GM20000 (cell line): Measurements from ENCODE around the gene HYAL2.

ENCODE experiments used
- DNase-seq: peaks from one replicate; pipeline ENCODE4 v3.0.0; 2012; ENCODE audit warnings: low spot score
- TF ChIP-seq, protein P1 (sequence below): IDR thresholded peaks from 2 replicates; pipeline ENCODE4 v1.5.1; 2012; ENCODE audit warnings: mild to moderate bottlenecking, control low read depth; ENCODE audit errors: extremely low read depth, missing control alignments

Gene HYAL2

DNA sequence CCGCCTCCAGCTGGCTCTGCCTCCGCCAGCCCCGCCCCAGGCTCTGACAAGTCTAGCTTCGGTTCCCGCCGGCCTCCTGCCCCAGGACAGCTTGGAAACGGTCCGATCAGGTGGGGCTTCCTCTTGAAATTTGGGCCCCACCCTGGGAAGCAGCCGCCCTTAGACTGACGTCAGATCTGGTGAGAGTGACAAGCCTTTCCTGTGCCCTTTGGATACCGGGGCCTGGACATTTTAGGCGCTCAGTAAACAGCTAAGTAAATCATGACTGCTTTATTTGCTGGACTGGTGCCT is 23.0 kb downstream of the HYAL2 start:
- TF ChIP-seq, protein P1, sequence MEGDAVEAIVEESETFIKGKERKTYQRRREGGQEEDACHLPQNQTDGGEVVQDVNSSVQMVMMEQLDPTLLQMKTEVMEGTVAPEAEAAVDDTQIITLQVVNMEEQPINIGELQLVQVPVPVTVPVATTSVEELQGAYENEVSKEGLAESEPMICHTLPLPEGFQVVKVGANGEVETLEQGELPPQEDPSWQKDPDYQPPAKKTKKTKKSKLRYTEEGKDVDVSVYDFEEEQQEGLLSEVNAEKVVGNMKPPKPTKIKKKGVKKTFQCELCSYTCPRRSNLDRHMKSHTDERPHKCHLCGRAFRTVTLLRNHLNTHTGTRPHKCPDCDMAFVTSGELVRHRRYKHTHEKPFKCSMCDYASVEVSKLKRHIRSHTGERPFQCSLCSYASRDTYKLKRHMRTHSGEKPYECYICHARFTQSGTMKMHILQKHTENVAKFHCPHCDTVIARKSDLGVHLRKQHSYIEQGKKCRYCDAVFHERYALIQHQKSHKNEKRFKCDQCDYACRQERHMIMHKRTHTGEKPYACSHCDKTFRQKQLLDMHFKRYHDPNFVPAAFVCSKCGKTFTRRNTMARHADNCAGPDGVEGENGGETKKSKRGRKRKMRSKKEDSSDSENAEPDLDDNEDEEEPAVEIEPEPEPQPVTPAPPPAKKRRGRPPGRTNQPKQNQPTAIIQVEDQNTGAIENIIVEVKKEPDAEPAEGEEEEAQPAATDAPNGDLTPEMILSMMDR: no peak
- no peak for DNase-seq

DNA sequence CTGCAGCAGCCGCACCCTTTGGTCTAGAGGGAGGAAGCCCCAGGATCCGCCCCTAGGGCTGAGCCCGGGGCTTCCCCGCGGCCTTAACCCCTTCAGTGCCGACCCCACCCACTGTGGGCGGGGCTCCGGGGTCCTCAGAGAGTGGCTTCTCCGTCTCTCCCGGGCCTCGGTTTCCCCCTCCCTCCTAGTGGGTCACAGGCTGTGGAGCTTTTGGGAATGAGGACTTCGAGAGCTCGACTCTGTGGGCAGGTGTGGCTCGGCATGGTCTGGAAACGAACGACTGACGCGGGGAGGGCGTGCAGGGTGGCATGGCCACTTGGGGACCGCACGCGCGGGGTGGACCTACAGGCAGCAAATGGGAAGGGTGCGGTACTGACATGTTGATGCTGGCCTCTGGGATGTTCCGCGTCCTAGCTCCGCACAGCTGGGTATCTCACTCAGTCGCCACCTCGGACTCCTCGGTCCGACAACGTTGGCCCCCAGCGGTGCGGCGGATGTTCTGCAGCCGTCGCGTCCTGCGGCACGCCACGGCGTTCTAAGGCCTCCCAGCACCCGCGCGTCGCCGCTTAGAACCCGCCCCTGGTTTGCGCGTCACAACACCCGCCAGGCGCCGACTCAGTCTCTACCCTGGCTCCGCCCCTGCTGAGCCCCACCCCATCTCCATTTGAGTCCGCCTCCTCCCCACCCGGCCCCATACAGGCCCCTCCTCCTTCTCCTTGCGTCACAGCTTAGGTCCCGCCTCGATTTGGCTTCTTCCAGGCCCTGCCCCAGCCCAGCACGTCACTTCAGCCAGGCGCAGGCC is 23.5 kb downstream of the HYAL2 start, which contains the start of the genes HYAL3 and NAA80:
Gene HYAL3, minus strand, starts transcription at position 570 of the 802 bp plus-strand sequence. CDS start 3,803 bp downstream, outside the sequence.
Gene NAA80, minus strand, starts transcription at position 570 of the 802 bp plus-strand sequence. CDS start 1,942 bp downstream, outside the sequence.
- peak; percentile 98 for DNase-seq
- TF ChIP-seq, protein P1: no peak

DNA sequence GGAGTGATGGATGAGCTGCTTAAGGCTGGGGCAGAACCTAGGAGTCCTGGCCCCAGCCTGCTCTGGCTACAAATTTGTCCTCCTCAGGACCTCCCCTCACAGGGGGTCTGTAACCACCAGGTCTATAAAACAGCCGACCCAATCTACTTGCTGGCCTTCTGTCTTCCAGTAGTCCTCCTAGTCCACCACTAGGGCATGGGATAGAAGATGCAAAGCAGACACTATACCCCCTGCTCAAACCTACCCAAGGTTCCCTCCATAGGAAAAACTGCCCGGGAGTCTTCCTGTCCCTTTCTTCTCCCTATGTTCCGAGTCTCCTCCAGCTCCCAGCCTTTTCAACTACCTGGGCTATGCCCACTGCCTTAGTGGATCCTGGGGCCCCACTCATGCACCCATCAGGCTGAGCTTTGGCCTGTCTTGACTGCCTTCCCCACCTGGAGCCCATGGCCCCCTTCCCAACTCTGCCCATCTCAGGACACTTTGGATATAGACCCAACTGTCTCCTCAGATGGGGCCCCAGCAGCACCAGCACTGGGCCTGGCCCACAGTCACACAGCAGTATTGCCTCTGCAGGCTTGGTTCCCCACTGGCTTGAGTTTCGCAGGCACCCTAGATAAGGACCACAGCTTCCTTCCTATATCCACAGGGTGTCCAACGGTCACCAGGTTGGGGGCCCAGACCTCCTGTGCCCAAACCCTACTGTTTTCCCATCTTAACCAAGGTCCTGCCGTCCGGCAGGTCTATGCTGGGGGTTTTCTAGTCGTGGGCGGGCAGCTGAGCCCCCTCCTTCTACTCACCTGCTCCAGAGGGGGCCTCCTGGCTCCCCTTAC is 24.4 kb downstream of the HYAL2 start:
- no peak for DNase-seq
- TF ChIP-seq, protein P1: no peak

DNA sequence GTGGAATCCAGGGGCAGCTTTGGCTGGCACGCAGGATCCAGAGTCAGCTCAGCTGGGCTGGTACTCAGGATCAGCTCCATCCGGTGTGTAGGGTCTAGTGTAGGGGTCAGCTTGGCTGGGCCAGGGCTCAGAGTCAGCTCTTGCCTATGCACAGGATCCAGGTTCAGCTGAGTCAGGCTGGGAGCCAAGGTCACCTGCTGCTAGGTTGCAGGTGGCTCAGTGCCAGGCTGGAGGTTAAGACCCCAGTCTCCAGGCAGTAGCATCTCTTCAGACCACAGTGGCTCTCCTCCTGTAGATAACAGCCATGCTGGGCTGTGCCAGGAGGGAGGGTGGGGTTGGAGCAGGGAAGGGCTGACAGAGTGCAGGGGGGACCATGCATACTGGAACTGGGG is 25.2 kb downstream of the HYAL2 start:
- DNase-seq: no peak
- TF ChIP-seq, protein P1: no peak

DNA sequence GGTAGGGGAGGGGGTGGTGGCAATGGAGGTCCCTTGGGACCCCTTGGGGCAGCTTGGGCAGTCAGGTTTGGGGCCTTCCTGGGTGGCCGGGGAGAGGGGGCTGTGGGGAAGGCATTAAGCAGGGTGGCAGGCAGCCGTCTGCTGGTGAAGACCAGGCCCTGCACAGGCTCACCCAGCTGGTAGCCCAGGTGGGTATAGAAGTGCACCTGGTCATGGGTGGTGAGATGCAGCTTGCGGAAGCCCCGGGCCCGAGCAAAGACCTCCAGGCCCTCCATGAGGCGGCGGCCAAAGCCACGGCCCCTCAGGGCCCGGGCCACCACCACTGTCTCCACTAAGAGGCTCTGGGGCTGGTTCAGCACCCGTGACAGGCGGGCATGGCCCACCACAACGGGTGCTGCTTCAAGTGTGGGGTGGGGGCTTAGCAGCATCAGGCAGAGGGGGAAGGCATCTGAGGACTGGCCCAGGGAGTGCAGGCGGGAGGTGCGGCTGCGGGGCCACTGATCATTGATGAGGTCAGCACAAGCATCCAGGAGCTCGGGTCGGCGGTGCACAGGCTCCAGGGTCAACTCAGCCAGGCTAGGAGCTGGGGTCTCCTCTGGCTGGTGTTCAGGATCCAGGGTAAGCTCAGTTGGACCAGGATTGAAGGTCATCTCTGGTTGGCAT is 25.7 kb downstream of the HYAL2 start:
- no peak for DNase-seq
- TF ChIP-seq, protein P1: no peak

DNA sequence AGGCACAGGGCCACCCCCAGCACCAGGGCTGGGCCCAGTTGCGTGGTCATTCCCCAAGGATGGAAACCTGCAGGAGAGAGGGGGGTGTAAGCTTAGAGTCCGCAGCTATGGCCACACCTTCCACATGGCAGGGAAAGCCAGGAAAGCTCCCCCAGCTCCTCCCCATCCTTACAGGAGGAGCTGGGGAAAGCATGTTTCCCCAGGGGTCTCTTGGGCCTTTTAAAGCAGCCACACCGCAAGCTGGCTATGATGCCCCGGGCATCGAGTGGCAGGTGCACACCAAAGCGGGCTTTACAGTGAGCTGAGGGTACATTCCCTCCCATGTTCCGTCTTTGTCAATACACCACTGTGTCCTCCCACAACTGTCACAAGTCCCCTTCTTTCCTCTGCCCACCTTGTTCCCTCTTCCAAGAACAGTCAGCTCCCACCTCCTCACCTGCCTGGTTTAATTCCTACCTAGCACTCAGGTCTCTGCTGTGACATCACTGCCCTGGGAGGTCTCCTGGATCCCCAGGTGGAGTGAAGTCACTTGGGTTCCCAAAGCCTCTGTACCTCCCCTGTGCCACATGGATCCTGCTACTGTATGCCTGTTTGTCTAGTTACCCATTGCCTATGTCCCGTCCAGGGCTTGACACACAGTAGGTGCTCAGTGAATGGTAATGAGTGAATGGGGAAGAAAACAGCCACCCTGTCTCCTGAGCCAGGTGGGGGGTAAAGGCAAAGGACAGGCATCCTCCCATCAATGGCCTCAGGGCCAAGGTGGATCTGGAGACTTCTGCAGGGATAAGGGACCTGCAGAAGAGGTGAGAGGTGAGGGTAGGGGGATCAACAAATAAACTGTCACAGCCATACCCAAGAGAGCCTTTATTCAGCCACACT is 26.8 kb downstream of the HYAL2 start:
- TF ChIP-seq, protein P1: no peak
- no peak for DNase-seq
